WTC11 (cell line): ENCODE results near the gene GCK. TPM values are rescaled to one million over a fixed set of nuclear protein-coding genes. Genes with fewer than 3 reads are reported as not detected.

Source experiments
- ATAC-seq: fragments of 200-7000 bp; cut with Tn5 transposase; 2 replicates; pipeline ENCODE4 v1.10.0; 2021; ENCODE audit warnings: mild to moderate bottlenecking, moderate library complexity
- CTCF ChIA-PET: fragments of 300-600 bp; sonication (Branson Sonifier 250); formaldehyde crosslinking; loops from one replicate; lab custom pipeline; 2021; ENCODE audit warnings: antibody characterized with exemption; lab: Charles Lee
- POLR2A ChIA-PET: fragments of 350-600 bp; sonication (Branson Sonifier 250); formaldehyde crosslinking; loops from one replicate; lab custom pipeline; 2021; ENCODE audit warnings: antibody characterized with exemption; lab: Charles Lee
- DNase-seq: peaks from one replicate; pipeline ENCODE4 v3.0.0; 2021; ENCODE audit warnings: low spot score
- H3K27ac Mint-ChIP-seq: 2 replicates; pipeline ENCODE4 v1.8.0; 2021; ENCODE audit warnings: mixed read lengths
- H3K27me3 Mint-ChIP-seq: 2 replicates; pipeline ENCODE4 v1.8.0; 2021; ENCODE audit warnings: low read depth, mild to moderate bottlenecking, moderate library complexity, mixed read lengths
- H3K36me3 Mint-ChIP-seq: 2 replicates; pipeline ENCODE4 v1.8.0; 2021; ENCODE audit warnings: mixed read lengths
- H3K4me1 Mint-ChIP-seq: 2 replicates; pipeline ENCODE4 v1.8.0; 2022; ENCODE audit warnings: mixed read lengths
- H3K4me3 Mint-ChIP-seq: 2 replicates; pipeline ENCODE4 v1.8.0; 2021; ENCODE audit warnings: mild to moderate bottlenecking, moderate library complexity, mixed read lengths
- H3K9me3 Mint-ChIP-seq: 2 replicates; pipeline ENCODE4 v1.8.0; 2021; ENCODE audit warnings: mixed read lengths
- AFF4 ChIP-seq: sonication (generic); formaldehyde crosslinking; IDR thresholded peaks from 2 replicates; pipeline ENCODE4 v1.8.1; 2023; ENCODE audit warnings: mild to moderate bottlenecking, missing genetic modification reagents, borderline replicate concordance
- ATF6 ChIP-seq: sonication (generic); formaldehyde crosslinking; IDR thresholded peaks from 2 replicates; pipeline ENCODE4 v1.8.1; 2023; ENCODE audit warnings: mild to moderate bottlenecking, missing genetic modification reagents
- CDX4 ChIP-seq: fragments of 250-450 bp; sonication (Bioruptor Pico); IDR thresholded peaks from 2 replicates; pipeline ENCODE4 v1.9.0; 2021; ENCODE audit warnings: moderate library complexity, mild to moderate bottlenecking, inconsistent platforms, borderline replicate concordance
- CREB1 ChIP-seq: sonication (generic); formaldehyde crosslinking; IDR thresholded peaks from 2 replicates; pipeline ENCODE4 v1.8.0; 2023; ENCODE audit warnings: mild to moderate bottlenecking, missing genetic modification reagents
- E2F4 ChIP-seq: sonication (generic); formaldehyde crosslinking; IDR thresholded peaks from 2 replicates; pipeline ENCODE4 v1.8.1; 2022; ENCODE audit warnings: low read depth, mild to moderate bottlenecking, moderate library complexity, missing genetic modification reagents, borderline replicate concordance
- ELF4 ChIP-seq: sonication (generic); formaldehyde crosslinking; IDR thresholded peaks from 2 replicates; pipeline ENCODE4 v1.8.1; 2022; ENCODE audit warnings: low read depth, mild to moderate bottlenecking, moderate library complexity, missing genetic modification reagents
- GTF2I ChIP-seq: fragments of 250-450 bp; sonication (Bioruptor Pico); conservative IDR thresholded peaks from 2 replicates; pipeline ENCODE4 v1.4.0; 2021; ENCODE audit warnings: mild to moderate bottlenecking
- HMGA2 ChIP-seq: fragments of 250-450 bp; sonication (Bioruptor Pico); IDR thresholded peaks from 2 replicates; pipeline ENCODE4 v1.4.0; 2021; ENCODE audit warnings: mild to moderate bottlenecking, moderate library complexity
- JAZF1 ChIP-seq: fragments of 250-450 bp; sonication (Bioruptor Pico); IDR thresholded peaks from 2 replicates; pipeline ENCODE4 v1.9.0; 2021; ENCODE audit warnings: moderate library complexity, mild to moderate bottlenecking, inconsistent platforms
- OVOL2 ChIP-seq: fragments of 250-450 bp; sonication (Bioruptor Pico); IDR thresholded peaks from 2 replicates; pipeline ENCODE4 v1.9.0; 2021; ENCODE audit warnings: mild to moderate bottlenecking, borderline replicate concordance
- PRDM15 ChIP-seq: sonication (generic); formaldehyde crosslinking; IDR thresholded peaks from 2 replicates; pipeline ENCODE4 v1.8.0; 2022; ENCODE audit warnings: missing genetic modification reagents
- SMAD3 ChIP-seq: sonication (generic); formaldehyde crosslinking; IDR thresholded peaks from 2 replicates; pipeline ENCODE4 v1.8.0; 2022; ENCODE audit warnings: missing genetic modification reagents, mild to moderate bottlenecking, borderline replicate concordance
- ZBTB43 ChIP-seq: sonication (generic); formaldehyde crosslinking; IDR thresholded peaks from 2 replicates; pipeline ENCODE4 v1.8.1; 2023; ENCODE audit warnings: mild to moderate bottlenecking, missing genetic modification reagents
- ZNF281 ChIP-seq: sonication (generic); formaldehyde crosslinking; IDR thresholded peaks from 2 replicates; pipeline ENCODE4 v1.8.0; 2023; ENCODE audit warnings: mild to moderate bottlenecking, missing genetic modification reagents
- ZNF317 ChIP-seq: sonication (generic); formaldehyde crosslinking; IDR thresholded peaks from 2 replicates; pipeline ENCODE4 v1.8.1; 2023; ENCODE audit warnings: low read depth, mild to moderate bottlenecking, moderate library complexity, missing genetic modification reagents, borderline replicate concordance
- total RNA-seq: library from RNA; stranded (reverse); gene quantifications from 3 replicates; pipeline ENCODE4 v1.2.3, GENCODE V29; 2021

GCK gene
- total RNA-seq, 1 experiment from 2014 or later = 3.3 TPM

GRCh38 chr7:44142028-44142427 lies 47.2 kb downstream of the GCK start (continued):
- no peak for TF ChIP-seq E2F4
- no peak for TF ChIP-seq JAZF1 (CRISPR knock-in tag)
- TF ChIP-seq ATF6 = no peak
- no peak for TF ChIP-seq AFF4 (CRISPR knock-in tag)
- TF ChIP-seq GTF2I (CRISPR knock-in tag) = no peak
- no peak for TF ChIP-seq CDX4

- ATAC-seq (no peak), DNase-seq (no peak)
- no peaks in the 10 kb centered on the region for H3K9me3 Mint-ChIP-seq
- H3K4me3 Mint-ChIP-seq = no peak within 1 kb of the TSS
- no peak within 1 kb of the TSS for H3K27ac Mint-ChIP-seq
- ChIA-PET CTCF (interaction anchor here (0.6 to 0.9 kb wide), 2 partner anchors 103 to 394 kb away, joined by 3 read pairs; no protein-coding TSS in a partner anchor), POLR2A (no interaction called here)
- H3K4me1 Mint-ChIP-seq = peaks cover 8% of the 10 kb centered on the region
- peaks cover 31% of the 10 kb centered on the region for H3K27me3 Mint-ChIP-seq
- H3K36me3 Mint-ChIP-seq = no peaks in the 10 kb centered on the region
- TF ChIP-seq CREB1 = no peak
- no peak for TF ChIP-seq ZBTB43 (CRISPR knock-in tag)
- TF ChIP-seq SMAD3 (CRISPR knock-in tag) = no peak
- TF ChIP-seq ATF6 = no peak
- no peak for TF ChIP-seq PRDM15 (CRISPR knock-in tag)
- TF ChIP-seq ELF4 (CRISPR knock-in tag) = no peak
- TF ChIP-seq ZNF317 (CRISPR knock-in tag) = no peak
- no peak for TF ChIP-seq HMGA2 (CRISPR knock-in tag)
- no peak for TF ChIP-seq ZNF281 (CRISPR knock-in tag)
- TF ChIP-seq OVOL2 (CRISPR knock-in tag) = no peak
These were observed 47.9 kb downstream of the GCK start, which contains the start of gene MYL7 for GRCh38 chr7:44141221-44141850. TSS of gene MYL7 (minus strand) at chr7:44141332. CDS start at chr7:44141305, 27 bp downstream.
